CD4-positive, alpha-beta T cell (primary cell): ENCODE results near the gene NCKAP1. TPM values are rescaled to one million over a fixed set of nuclear protein-coding genes. Genes with fewer than 3 reads are reported as not detected.

ENCODE experiments used
- ATAC-seq: fragments of 200-7000 bp; cut with Tn5 transposase; one replicate; pipeline ENCODE4 v1.10.0; 2022; ENCODE audit warnings: mild to moderate bottlenecking; ENCODE audit not compliant: poor library complexity
- CTCF ChIA-PET: fragments of 350-600 bp; sonication (Branson Sonifier 250); formaldehyde crosslinking; loops from one replicate; lab custom pipeline; 2021; ENCODE audit warnings: antibody characterized with exemption, inconsistent platforms; lab: Charles Lee
- POLR2A ChIA-PET: fragments of 350-600 bp; sonication (Branson Sonifier 250); formaldehyde crosslinking; loops from one replicate; lab custom pipeline; 2021; ENCODE audit warnings: antibody characterized with exemption, inconsistent platforms; lab: Charles Lee
- DNase-seq, 14 experiments: peaks; one replicate each; pipeline ENCODE4 v3.0.0-alpha.2; 2013 to 2020; ENCODE audit warnings: mixed read lengths in 2 of 14
- H3K27ac ChIP-seq, 2 donors: one replicate each; pipeline versions ENCODE4 v1.5.1 to v1.7.0; 2013; ENCODE audit warnings: low read length in 2 of 2, low read depth in 1 of 2, mild to moderate bottlenecking in 1 of 2
- H3K27me3 ChIP-seq, 2 experiments: 1 replicate in 1 of 2; 2 replicates in 1 of 2; pipeline versions ENCODE4 v1.6.1 to v1.7.0; 2013; ENCODE audit warnings: low read length in 2 of 2, control low read depth in 1 of 2, mild to moderate bottlenecking in 1 of 2, moderate library complexity in 1 of 2; ENCODE audit not compliant: insufficient read depth in 2 of 2, control insufficient read depth in 1 of 2
- H3K36me3 ChIP-seq: one replicate; pipeline ENCODE4 v1.6.1; 2013; ENCODE audit warnings: low read length, control low read depth; ENCODE audit not compliant: insufficient read depth
- H3K4me1 ChIP-seq: one replicate; pipeline ENCODE4 v1.6.1; 2013; ENCODE audit warnings: low read length, control low read depth; ENCODE audit not compliant: insufficient read depth
- H3K4me3 ChIP-seq: one replicate; pipeline ENCODE4 v1.5.1; 2013; ENCODE audit warnings: mild to moderate bottlenecking, low read length, moderate library complexity
- H3K9me3 ChIP-seq, 2 experiments: 1 replicate in 1 of 2; 2 replicates in 1 of 2; pipeline versions ENCODE4 v1.6.1 to v1.7.0; 2013; ENCODE audit warnings: low read length in 2 of 2, mild to moderate bottlenecking in 2 of 2, control low read depth in 1 of 2, moderate library complexity in 1 of 2; ENCODE audit not compliant: control insufficient read depth in 1 of 2, insufficient read depth in 1 of 2
- H3K27ac Mint-ChIP-seq: one replicate; pipeline ENCODE4 v1.8.0; 2020; ENCODE audit warnings: mixed read lengths
- H3K27me3 Mint-ChIP-seq: one replicate; pipeline ENCODE4 v1.8.0; 2021; ENCODE audit warnings: mixed read lengths
- H3K36me3 Mint-ChIP-seq: one replicate; pipeline ENCODE4 v1.8.0; 2021; ENCODE audit warnings: low read depth, mixed read lengths
- H3K4me1 Mint-ChIP-seq: one replicate; pipeline ENCODE4 v1.8.0; 2021; ENCODE audit warnings: low read depth, mixed read lengths
- H3K4me3 Mint-ChIP-seq: one replicate; pipeline ENCODE4 v1.8.0; 2020; ENCODE audit warnings: mild to moderate bottlenecking, mixed read lengths
- H3K9me3 Mint-ChIP-seq: one replicate; pipeline ENCODE4 v1.8.0; 2020; ENCODE audit warnings: mixed read lengths
- intact Hi-C, 2 experiments: fragments of 100-400 bp; cut with DNase I in 1 of 2; cut with micrococcal nuclease in 1 of 2; formaldehyde crosslinking; loops; one replicate each; pipeline versions ENCODE4 v1.15.1 to v1.9.0; 2023 to 2025; cut with DNase I, micrococcal nuclease
- total RNA-seq, 174 experiments: library from RNA in 2 of 174; stranded (reverse) in 2 of 174; gene quantifications; one replicate each; pipeline ENCODE4 v1.2.3 and lab custom pipeline; 2021 to 2026
- TF ChIP-seq, protein P1 (sequence below): fragments of 200-600 bp; IDR thresholded peaks from one replicate; pipeline ENCODE4 v1.8.0; 2022; ENCODE audit warnings: antibody characterized with exemption, mild to moderate bottlenecking

Gene NCKAP1
- total RNA-seq, 2 experiments from 2014 or later = 2.4 to 2.5 TPM

DNA sequence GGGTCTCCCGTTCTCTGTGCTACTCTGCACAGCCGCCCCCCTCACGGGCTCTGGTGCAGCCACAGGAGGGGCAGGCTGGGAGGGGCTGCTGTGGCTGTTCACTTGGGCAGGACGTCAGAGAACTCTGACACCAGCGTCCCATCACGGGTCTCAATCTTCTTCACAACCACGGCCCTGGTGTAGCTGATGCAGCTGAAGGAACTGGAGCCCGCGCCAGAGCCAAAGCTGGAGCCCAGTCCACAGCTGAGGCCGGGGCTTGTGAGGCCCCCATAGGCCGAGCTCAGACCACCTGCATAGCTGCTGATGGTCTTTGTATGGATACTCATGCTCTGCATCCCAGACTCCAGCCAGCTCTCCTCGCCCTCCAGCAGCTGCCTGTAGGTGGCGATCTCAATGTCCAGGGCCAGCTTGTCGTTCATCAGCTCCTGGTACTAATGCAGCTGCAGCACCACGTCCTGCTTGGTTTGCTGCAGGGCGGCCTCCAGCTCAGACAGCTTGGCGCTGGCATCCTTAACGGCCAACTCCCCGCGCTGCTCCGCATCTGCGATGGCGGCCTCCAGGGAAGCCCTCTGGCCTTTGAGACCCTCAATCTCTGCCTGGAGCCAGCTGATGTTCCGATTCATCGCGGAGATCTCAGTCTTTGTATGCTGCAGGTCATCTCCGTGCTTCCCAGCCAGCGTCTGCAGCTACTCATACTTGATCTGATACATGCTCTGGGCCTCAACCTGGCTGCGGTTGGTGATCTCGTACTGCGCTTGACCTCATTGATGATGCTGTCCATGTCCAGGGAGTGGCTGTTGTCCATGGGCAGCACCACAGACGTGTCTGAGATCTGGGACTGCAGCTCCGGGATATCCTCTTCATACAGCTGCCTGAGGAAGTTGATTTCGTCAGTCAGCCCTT is 32.9 kb upstream of the NCKAP1 start:
- Mint-ChIP-seq H3K27ac (no peak overlapping the region), H3K4me3 (no peak overlapping the region), H3K9me3 (no peaks in the 10 kb centered on the region), H3K36me3 (no peaks in the 10 kb centered on the region), H3K27me3 (peaks cover 21% of the 10 kb centered on the region), H3K4me1 (no peaks in the 10 kb centered on the region)
- TF ChIP-seq, protein P1, sequence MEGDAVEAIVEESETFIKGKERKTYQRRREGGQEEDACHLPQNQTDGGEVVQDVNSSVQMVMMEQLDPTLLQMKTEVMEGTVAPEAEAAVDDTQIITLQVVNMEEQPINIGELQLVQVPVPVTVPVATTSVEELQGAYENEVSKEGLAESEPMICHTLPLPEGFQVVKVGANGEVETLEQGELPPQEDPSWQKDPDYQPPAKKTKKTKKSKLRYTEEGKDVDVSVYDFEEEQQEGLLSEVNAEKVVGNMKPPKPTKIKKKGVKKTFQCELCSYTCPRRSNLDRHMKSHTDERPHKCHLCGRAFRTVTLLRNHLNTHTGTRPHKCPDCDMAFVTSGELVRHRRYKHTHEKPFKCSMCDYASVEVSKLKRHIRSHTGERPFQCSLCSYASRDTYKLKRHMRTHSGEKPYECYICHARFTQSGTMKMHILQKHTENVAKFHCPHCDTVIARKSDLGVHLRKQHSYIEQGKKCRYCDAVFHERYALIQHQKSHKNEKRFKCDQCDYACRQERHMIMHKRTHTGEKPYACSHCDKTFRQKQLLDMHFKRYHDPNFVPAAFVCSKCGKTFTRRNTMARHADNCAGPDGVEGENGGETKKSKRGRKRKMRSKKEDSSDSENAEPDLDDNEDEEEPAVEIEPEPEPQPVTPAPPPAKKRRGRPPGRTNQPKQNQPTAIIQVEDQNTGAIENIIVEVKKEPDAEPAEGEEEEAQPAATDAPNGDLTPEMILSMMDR = no peak
- Histone ChIP-seq H3K9me3 (peaks cover 0 to 11% of the 10 kb centered on the region in 2 experiments), H3K27ac (no peak overlapping the region), H3K4me3 (no peak overlapping the region), H3K27me3 (no peaks in the 10 kb centered on the region), H3K36me3 (no peaks in the 10 kb centered on the region), H3K4me1 (no peaks in the 10 kb centered on the region)
- ChIA-PET CTCF (no interaction called here), POLR2A (no interaction called here)
- intact Hi-C loops = no loop called here
- DNase-seq = peak in 2 of 14 experiments; percentile 10 to 18
- no peak for ATAC-seq

DNA sequence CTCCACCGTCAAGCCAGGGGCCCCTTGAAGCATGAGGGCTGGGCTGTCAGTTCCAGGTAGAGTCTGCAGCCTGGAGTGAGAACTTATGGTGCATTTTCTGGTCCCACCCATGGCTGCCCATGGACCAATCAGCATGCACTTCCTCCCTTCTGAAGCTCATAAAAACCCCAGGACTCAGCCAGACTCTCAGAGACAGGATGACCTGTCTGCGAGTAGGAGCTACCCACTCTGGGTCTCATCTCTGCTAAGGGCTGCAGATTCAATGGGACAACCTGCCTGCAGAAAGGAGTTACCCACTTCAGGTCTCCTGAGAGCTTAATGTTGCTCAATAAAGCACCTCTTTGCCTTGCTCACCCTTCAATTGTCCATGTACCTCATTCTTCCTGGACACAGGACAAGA is 30.9 kb upstream of the NCKAP1 start:
- no peak overlapping the region for H3K27ac ChIP-seq
- intact Hi-C loops = no loop called here
- peaks cover 26% of the 10 kb centered on the region for H3K27me3 Mint-ChIP-seq
- H3K36me3 ChIP-seq = no peaks in the 10 kb centered on the region
- H3K27me3 ChIP-seq = no peaks in the 10 kb centered on the region
- ChIA-PET POLR2A (interaction anchor here (1.0 kb wide), 1 partner anchor 9 kb away, joined by 4 read pairs; the partner anchor contains the start of gene DUSP19), CTCF (no interaction called here)
- H3K4me1 ChIP-seq = no peaks in the 10 kb centered on the region
- no peaks in the 10 kb centered on the region for H3K36me3 Mint-ChIP-seq
- H3K27ac Mint-ChIP-seq = no peak overlapping the region
- no peaks in the 10 kb centered on the region for H3K4me1 Mint-ChIP-seq
- DNase-seq = no peak
- peaks cover 0 to 11% of the 10 kb centered on the region in 2 experiments for H3K9me3 ChIP-seq
- no peaks in the 10 kb centered on the region for H3K9me3 Mint-ChIP-seq
- TF ChIP-seq, protein P1 = no peak
- ATAC-seq = no peak
- no peak overlapping the region for H3K4me3 Mint-ChIP-seq
- H3K4me3 ChIP-seq = no peak overlapping the region

DNA sequence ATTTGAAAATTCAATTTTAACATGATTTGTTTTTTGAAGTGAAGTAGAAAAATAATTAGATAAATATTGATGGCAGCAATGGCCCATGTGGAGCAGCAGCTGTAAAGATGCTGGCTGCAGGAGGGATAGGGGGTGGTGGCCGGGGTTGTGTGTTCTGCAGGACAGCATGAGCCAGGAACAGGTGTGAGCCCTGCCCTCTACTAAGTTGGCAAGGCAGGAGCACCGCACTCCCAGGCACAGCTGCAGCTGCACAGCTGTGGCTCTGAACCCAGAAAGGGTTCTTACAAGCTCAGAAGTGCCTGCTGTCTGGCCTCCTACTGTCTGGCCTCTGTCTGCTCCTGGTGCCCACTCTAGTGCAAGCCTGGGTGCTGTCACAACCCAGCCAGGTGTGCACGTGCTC is 30.3 kb upstream of the NCKAP1 start:
- Histone ChIP-seq H3K4me3 (no peak overlapping the region), H3K36me3 (no peaks in the 10 kb centered on the region), H3K9me3 (peaks cover 0 to 11% of the 10 kb centered on the region in 2 experiments), H3K27me3 (no peaks in the 10 kb centered on the region), H3K27ac (no peak overlapping the region), H3K4me1 (no peaks in the 10 kb centered on the region)
- H3K36me3 Mint-ChIP-seq = no peaks in the 10 kb centered on the region
- H3K27ac Mint-ChIP-seq = no peak overlapping the region
- TF ChIP-seq, protein P1 = no peak
- no peak for ATAC-seq
- H3K4me3 Mint-ChIP-seq = no peak overlapping the region
- ChIA-PET POLR2A (interaction anchor here (1.1 kb wide), 1 partner anchor 352 kb away, joined by 3 read pairs; no protein-coding TSS in a partner anchor), CTCF (no interaction called here)
- no peaks in the 10 kb centered on the region for H3K4me1 Mint-ChIP-seq
- DNase-seq = no peak
- no peaks in the 10 kb centered on the region for H3K9me3 Mint-ChIP-seq
- intact Hi-C loops = no loop called here
- peaks cover 28% of the 10 kb centered on the region for H3K27me3 Mint-ChIP-seq
